ENCODE data around the gene SLIT3. TPM values are rescaled to one million over a fixed set of nuclear protein-coding genes. Genes with fewer than 3 reads are reported as not detected.

SLIT3 gene
- total RNA-seq, 2 experiments from 2014 or later: 1.8 to 2.1 TPM

DNA sequence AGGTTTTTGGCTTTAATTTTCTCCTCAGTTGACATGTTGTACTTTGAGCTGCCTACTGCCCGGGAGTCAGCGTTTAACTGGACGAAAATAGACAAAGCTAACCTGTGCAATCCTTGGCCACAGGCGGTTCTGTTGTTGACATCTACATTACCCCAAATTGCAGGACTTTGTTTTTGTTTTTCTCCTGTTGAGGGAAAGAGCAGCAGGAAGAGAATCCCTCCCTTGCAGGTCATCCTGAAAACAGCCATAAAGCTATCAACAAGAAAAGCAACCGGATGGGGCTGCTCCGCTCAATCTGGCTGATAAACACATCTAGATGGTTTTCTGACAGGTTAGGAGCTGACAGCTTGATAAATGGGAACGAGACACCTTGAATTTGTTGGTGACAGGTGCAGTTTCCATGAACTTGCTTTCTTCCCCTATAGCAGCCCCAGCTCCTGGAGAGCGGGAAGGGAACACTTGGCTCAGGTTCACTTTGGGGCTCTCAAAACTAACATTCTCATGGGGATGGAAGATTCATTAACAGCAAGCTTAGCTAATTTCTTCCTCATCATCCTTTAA is 331.5 kb downstream of the SLIT3 start:
- intact Hi-C loops (cut with micrococcal nuclease): no loop called here
- H3K27ac Mint-ChIP-seq: no peak overlapping the region
- H3K9me3 Mint-ChIP-seq: no peaks in the 10 kb centered on the region
- no peaks in the 10 kb centered on the region for H3K36me3 Mint-ChIP-seq
- H3K27me3 Mint-ChIP-seq: peaks cover 16% of the 10 kb centered on the region
- ChIA-PET CTCF (interaction anchor here (0.6 kb wide), 1 partner anchor 23 kb away, joined by 3 read pairs; no protein-coding TSS in a partner anchor), POLR2A (no interaction called here)
- no peaks in the 10 kb centered on the region for H3K4me1 Mint-ChIP-seq (ENCODE audit: low read depth)
- no peak overlapping the region for H3K4me3 Mint-ChIP-seq
- no peak for DNase-seq

DNA sequence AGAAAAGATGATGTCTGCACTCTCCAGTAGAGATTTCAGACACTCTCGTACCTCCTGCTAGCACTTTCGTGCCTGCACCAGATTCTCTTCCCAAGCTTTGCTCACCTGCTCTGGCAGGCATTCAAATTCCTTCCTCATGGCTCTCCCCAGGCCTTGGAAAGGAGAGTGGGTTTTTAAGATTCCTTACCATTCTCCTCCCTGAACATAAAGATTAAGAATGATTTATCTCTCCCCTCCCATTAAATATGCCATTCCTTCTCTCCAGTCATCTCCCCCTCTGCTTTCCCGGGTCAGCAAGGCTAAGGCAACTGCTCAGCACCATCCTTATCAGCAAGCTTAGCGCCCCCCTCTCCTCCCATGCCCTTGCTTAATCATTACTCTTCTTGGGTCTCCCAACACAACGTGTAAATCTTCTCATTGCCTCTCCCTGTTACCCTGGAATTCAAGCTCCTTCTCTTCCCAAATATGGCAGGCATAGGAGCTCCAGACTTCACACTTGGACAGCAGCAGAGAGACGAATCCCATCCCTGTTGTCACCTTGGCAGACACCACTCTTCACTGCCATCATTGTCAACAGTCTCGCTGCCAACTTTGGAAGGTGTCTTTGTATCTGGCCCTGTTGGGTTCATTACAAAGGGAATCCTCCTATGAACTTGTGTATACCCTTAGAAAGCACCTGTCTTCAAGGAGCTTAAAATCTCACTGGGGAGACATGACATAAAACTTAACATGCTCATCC is 332.9 kb downstream of the SLIT3 start:
- H3K36me3 Mint-ChIP-seq: no peaks in the 10 kb centered on the region
- H3K27me3 Mint-ChIP-seq: peaks cover 8% of the 10 kb centered on the region
- no peaks in the 10 kb centered on the region for H3K9me3 Mint-ChIP-seq
- ChIA-PET CTCF (interaction anchor here (1.1 kb wide), 1 partner anchor 22 kb away, joined by 5 read pairs; no protein-coding TSS in a partner anchor), POLR2A (no interaction called here)
- intact Hi-C loops (cut with micrococcal nuclease): no loop called here
- no peaks in the 10 kb centered on the region for H3K4me1 Mint-ChIP-seq (ENCODE audit: low read depth)
- H3K4me3 Mint-ChIP-seq: no peak overlapping the region
- DNase-seq: no peak
- H3K27ac Mint-ChIP-seq: no peak overlapping the region

DNA sequence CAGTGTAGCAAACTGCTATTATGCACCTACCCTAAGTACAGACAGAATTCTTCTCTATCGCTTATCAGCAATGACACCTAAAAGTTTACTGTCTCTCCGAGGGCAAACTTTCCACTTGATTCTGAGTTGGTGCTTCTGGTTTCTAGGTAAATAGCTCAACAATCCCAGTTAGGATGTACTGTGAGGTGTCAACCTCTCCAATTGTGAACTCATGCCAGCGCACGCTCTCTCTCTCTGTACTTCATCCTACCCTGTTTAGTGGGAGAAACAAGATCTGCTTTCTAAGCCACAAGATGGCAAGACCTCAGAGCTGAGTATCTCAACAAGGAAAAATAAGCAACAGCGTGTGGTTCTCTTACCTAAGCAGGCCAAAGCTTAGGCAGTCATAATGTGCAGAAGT is 335.3 kb downstream of the SLIT3 start:
- H3K27me3 Mint-ChIP-seq: peaks cover 5% of the 10 kb centered on the region
- no peak for DNase-seq
- H3K27ac Mint-ChIP-seq: no peak overlapping the region
- CTCF ChIA-PET: interaction anchor here (0.6 kb wide), 1 partner anchor 239 kb away, joined by 5 read pairs; no protein-coding TSS in a partner anchor
- POLR2A ChIA-PET: no interaction called here
- no peaks in the 10 kb centered on the region for H3K36me3 Mint-ChIP-seq
- no peaks in the 10 kb centered on the region for H3K4me1 Mint-ChIP-seq (ENCODE audit: low read depth)
- no peak overlapping the region for H3K4me3 Mint-ChIP-seq
- intact Hi-C loops (cut with micrococcal nuclease): no loop called here
- no peaks in the 10 kb centered on the region for H3K9me3 Mint-ChIP-seq

DNA sequence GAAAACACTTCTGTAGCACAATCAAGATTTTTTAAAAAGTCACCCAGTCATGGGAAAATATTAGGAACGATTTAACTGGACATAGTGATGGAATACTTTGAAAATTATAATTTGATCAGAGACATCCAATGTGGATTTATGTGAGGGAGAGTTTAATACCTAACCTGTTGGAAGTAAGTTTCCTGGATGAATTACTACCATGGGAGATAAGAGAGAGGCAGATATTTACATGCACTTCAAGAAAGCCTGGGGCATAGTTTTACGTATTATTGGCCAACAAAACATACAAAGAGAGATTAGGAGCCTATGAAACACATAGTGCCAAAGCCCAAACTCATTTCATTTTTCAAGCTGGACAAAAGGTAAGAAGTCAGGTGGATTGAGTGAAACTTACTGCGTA is 336.8 kb downstream of the SLIT3 start:
- no peak overlapping the region for H3K27ac Mint-ChIP-seq
- ChIA-PET POLR2A (no interaction called here), CTCF (no interaction called here)
- H3K36me3 Mint-ChIP-seq: no peaks in the 10 kb centered on the region
- no peak overlapping the region for H3K4me3 Mint-ChIP-seq
- H3K9me3 Mint-ChIP-seq: no peaks in the 10 kb centered on the region
- no peak for DNase-seq
- peaks cover 5% of the 10 kb centered on the region for H3K27me3 Mint-ChIP-seq
- intact Hi-C loops (cut with micrococcal nuclease): no loop called here
- no peaks in the 10 kb centered on the region for H3K4me1 Mint-ChIP-seq (ENCODE audit: low read depth)

DNA sequence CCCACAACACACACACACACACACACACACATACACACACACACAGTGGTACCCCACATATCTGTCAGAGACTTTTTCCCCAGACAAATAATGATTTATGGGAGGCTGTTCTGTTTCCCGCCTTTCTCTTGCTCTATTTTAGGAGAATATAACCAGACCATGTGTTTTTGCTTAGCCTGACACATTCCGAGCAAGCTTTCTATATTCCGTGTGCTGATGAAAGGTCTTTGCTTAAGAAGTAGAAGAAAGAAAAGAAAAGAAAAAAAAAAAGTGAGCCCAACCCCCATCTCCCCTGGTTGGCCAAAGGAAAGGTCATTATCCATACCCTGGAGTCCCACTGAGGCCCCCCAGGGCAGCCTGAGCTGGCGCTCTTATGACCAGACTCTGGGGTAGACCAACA is 338.6 kb downstream of the SLIT3 start:
- Mint-ChIP-seq H3K36me3 (no peaks in the 10 kb centered on the region), H3K9me3 (no peaks in the 10 kb centered on the region), H3K27me3 (no peaks in the 10 kb centered on the region), H3K4me1 (ENCODE audit: low read depth) (no peaks in the 10 kb centered on the region), H3K27ac (no peak overlapping the region), H3K4me3 (no peak overlapping the region)
- DNase-seq: no peak
- POLR2A ChIA-PET: no interaction called here
- intact Hi-C loops (cut with micrococcal nuclease): no loop called here
- CTCF ChIA-PET: no interaction called here

DNA sequence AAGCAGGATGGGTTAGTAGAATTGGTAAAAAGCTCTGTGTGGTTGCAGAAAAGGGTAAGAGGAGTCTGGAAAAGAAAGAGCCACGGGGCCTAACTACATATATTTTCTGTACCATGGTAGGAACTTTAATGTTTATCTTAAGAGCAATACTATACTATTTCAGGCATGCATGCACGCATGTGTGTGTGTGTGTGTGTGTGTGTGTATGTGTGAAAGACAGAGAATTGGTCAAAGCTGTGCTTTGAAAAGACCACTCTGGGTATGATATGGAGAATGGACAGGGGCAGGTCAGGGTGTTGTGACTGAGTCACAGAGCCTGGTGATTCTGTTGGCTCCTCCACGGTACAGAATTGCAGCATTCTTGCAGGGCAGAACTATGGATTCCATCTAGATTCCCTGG is 339.3 kb downstream of the SLIT3 start:
- Mint-ChIP-seq H3K4me3 (no peak overlapping the region), H3K36me3 (no peaks in the 10 kb centered on the region), H3K27ac (no peak overlapping the region), H3K27me3 (no peaks in the 10 kb centered on the region), H3K4me1 (ENCODE audit: low read depth) (no peaks in the 10 kb centered on the region), H3K9me3 (no peaks in the 10 kb centered on the region)
- POLR2A ChIA-PET: no interaction called here
- DNase-seq: no peak
- CTCF ChIA-PET: no interaction called here
- intact Hi-C loops (cut with micrococcal nuclease): no loop called here

DNA sequence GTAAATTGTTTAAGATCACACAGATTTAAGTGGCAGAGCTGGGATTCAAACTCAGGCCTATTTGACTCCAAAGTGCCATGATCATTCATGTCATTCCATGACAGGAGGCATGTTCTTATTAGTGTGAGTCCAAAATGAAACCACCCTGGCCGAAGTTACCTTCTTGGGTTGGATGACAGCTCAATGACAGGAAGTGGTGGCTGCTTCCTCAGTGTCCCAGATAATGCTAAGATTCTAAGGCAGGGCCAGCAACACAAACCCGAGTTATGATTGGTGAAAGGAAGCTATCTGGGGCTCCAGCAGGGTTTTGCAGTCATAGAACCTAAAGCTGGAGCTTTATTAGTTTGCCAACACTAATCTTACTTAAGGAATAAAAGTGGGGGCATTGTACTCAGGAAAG is 340.4 kb downstream of the SLIT3 start:
- no peaks in the 10 kb centered on the region for H3K4me1 Mint-ChIP-seq (ENCODE audit: low read depth)
- DNase-seq: no peak
- no peak overlapping the region for H3K27ac Mint-ChIP-seq
- ChIA-PET POLR2A (no interaction called here), CTCF (interaction anchor here (0.9 kb wide), 1 partner anchor 13 kb away, joined by 3 read pairs; no protein-coding TSS in a partner anchor)
- H3K27me3 Mint-ChIP-seq: no peaks in the 10 kb centered on the region
- no peaks in the 10 kb centered on the region for H3K36me3 Mint-ChIP-seq
- no peaks in the 10 kb centered on the region for H3K9me3 Mint-ChIP-seq
- intact Hi-C loops (cut with micrococcal nuclease): no loop called here
- no peak overlapping the region for H3K4me3 Mint-ChIP-seq

DNA sequence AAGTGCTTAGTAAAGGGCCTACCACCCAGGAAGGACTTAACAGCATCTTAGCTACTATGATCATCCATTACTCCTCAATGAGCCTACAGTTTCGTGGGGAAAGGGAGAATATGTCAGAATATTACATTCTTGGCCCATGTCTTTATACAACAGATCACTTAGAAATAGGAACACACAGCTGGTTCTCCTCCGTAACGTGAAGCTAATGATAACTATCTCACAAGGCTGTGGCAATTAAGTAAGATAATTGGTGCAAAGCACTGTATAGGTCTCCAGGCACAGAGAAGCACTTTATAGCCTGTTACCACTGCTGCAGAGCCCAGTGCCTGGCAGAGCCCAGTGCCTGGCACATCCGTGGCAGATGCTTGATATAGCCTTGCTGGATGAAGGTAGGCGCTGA is 347.6 kb downstream of the SLIT3 start:
- H3K27me3 Mint-ChIP-seq: no peaks in the 10 kb centered on the region
- CTCF ChIA-PET: no interaction called here

DNA sequence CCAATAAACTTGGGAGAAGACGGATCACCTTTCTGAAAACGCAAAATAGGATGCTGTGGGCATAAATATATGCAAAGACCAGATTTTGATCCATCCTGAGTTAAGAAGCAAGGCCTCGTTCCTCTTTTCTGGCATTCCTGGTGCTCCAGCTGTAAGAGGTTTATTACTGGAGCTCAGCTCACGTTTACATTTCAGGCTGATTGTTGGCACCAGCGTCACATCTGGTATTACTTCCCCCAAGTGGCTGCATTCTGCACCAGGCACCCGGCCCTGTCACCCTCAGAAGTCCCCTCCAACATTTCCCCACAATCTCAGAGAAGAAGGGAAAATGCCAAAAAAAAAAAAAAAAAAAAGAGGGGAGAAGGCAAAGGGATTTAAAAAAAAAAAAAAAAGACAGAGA is 348.7 kb downstream of the SLIT3 start:
- intact Hi-C loops (cut with micrococcal nuclease): no loop called here
- DNase-seq: no peak
- CTCF ChIA-PET: no interaction called here
- Mint-ChIP-seq H3K27ac (no peak overlapping the region), H3K4me3 (no peak overlapping the region), H3K36me3 (no peaks in the 10 kb centered on the region), H3K9me3 (no peaks in the 10 kb centered on the region), H3K4me1 (ENCODE audit: low read depth) (peaks cover 10% of the 10 kb centered on the region), H3K27me3 (no peaks in the 10 kb centered on the region)
- POLR2A ChIA-PET: no interaction called here

More for the DNA sequence above, 347.6 kb downstream of the SLIT3 start:
- Mint-ChIP-seq H3K9me3 (no peaks in the 10 kb centered on the region), H3K36me3 (no peaks in the 10 kb centered on the region), H3K27ac (no peak overlapping the region), H3K4me1 (ENCODE audit: low read depth) (peaks cover 7% of the 10 kb centered on the region), H3K4me3 (no peak overlapping the region)
- intact Hi-C loops (cut with micrococcal nuclease): no loop called here
- POLR2A ChIA-PET: no interaction called here
- DNase-seq: no peak

DNA sequence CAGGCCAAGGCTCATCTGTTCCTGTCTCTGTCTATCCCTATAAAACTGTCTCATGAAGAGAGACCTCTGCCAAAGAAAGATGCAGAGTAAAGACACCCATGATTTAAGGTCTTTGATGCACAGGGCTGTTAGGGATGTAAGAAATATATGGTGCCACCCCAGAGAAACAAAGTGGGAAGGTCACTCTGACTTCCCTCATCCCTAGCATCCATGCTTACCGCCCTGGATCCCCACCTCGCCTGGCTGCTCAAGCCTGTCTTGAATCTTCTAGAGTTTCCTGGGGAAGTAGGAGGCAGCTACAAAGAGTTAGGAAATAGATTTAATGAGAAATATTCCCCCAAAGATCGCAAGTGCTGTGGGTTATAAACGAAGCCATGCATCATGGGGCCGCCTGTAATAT is 349.2 kb downstream of the SLIT3 start:
- H3K9me3 Mint-ChIP-seq: no peaks in the 10 kb centered on the region
- intact Hi-C loops (cut with micrococcal nuclease): no loop called here
- peaks cover 11% of the 10 kb centered on the region for H3K4me1 Mint-ChIP-seq (ENCODE audit: low read depth)
- DNase-seq: no peak
- CTCF ChIA-PET: no interaction called here
- POLR2A ChIA-PET: no interaction called here
- H3K36me3 Mint-ChIP-seq: no peaks in the 10 kb centered on the region
- H3K4me3 Mint-ChIP-seq: no peak overlapping the region
- no peak overlapping the region for H3K27ac Mint-ChIP-seq
- no peaks in the 10 kb centered on the region for H3K27me3 Mint-ChIP-seq

DNA sequence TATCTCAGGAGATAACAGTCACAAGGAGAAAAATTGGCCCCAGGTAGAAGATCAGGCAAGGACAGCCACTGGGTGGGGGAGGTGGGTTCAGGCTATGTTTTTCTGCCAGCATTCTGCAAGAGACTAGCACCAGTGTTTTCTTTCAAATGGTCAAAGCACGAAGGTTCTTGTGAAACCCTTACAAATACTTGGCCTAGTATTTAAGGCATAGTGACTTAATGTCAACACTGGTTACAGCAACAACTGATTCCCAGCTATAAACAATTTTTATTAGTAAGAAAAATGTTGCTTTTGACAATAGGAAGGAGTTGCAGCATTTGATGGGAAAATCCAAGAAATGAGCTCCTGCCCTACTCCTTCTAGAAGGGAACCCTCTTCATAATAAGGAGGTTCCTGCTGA is 349.6 kb downstream of the SLIT3 start:
- H3K4me3 Mint-ChIP-seq: no peak overlapping the region
- peaks cover 11% of the 10 kb centered on the region for H3K4me1 Mint-ChIP-seq (ENCODE audit: low read depth)
- POLR2A ChIA-PET: no interaction called here
- no peak overlapping the region for H3K27ac Mint-ChIP-seq
- intact Hi-C loops (cut with micrococcal nuclease): no loop called here
- no peaks in the 10 kb centered on the region for H3K9me3 Mint-ChIP-seq
- CTCF ChIA-PET: no interaction called here
- no peak for DNase-seq
- no peaks in the 10 kb centered on the region for H3K27me3 Mint-ChIP-seq
- no peaks in the 10 kb centered on the region for H3K36me3 Mint-ChIP-seq

DNA sequence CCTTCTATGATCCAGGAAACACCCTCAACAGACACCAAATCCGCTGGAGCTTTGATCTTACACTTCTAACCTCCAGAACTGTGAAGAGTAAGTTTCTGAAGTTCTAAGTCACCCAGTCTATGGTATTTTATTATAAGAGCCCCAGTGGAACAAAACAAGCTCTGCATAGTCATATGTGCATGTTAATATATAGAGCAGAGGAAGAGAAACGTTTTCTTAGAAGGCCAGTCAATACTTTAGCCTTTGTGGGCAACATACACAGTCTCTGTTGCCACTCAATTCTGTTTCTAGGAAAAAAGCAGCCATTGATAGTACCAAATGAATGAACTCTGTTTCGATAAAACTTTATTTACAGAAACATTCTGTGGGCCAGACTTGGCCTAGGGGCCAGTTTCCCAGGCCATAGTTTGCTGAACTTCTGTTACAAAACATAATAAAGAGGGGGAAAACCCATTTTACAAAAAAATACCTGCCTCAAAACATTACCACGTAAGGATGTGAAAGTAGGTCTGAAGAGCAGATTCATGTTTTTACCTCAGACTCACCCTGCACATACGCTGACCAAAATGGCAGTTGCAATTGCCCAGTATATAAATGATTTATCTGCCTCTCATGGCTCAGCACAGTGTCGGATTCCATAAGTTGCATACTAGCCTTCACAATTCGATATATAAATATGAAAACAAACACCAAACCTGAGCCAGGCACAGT is 350.5 kb downstream of the SLIT3 start:
- POLR2A ChIA-PET: interaction anchor here (0.9 kb wide), 1 partner anchor 113 kb away, joined by 3 read pairs; no protein-coding TSS in a partner anchor
- H3K9me3 Mint-ChIP-seq: no peaks in the 10 kb centered on the region
- intact Hi-C loops (cut with micrococcal nuclease): loop anchor here (1.0 kb wide), 1 partner anchor 114 kb away; no protein-coding TSS in a partner anchor
- DNase-seq: no peak
- H3K27ac Mint-ChIP-seq: peak overlapping the region; percentile 33
- H3K36me3 Mint-ChIP-seq: no peaks in the 10 kb centered on the region
- H3K4me1 Mint-ChIP-seq (ENCODE audit: low read depth): peaks cover 11% of the 10 kb centered on the region
- no peaks in the 10 kb centered on the region for H3K27me3 Mint-ChIP-seq
- no peak overlapping the region for H3K4me3 Mint-ChIP-seq
- CTCF ChIA-PET: interaction anchor here (0.9 kb wide), 1 partner anchor 37 kb away, joined by 5 read pairs; no protein-coding TSS in a partner anchor

All from activated CD4-positive, alpha-beta memory T cell treated with anti-CD3 and anti-CD28 coated beads for 36 hours (primary cell).